Fibroblast of lung (primary cell): Measurements from ENCODE around the gene RIPOR1. TPM values are rescaled to one million over a fixed set of nuclear protein-coding genes. Genes with fewer than 3 reads are reported as not detected.

Experiments
- DNase-seq, 2 donors: peaks; one replicate each; pipeline versions ENCODE4 v3.0.0 to v3.0.0-alpha.2; 2010; ENCODE audit warnings: low read depth in 2 of 2
- H2AFZ ChIP-seq: 2 replicates; pipeline ENCODE4 v1.5.1; 2012; ENCODE audit warnings: low read length, control low read depth, inconsistent platforms
- H3K27ac ChIP-seq: 2 replicates; pipeline ENCODE4 v1.5.1; 2011; ENCODE audit warnings: low read length, control low read depth; ENCODE audit not compliant: insufficient read depth
- H3K27me3 ChIP-seq: 2 replicates; pipeline ENCODE4 v1.5.1; 2011; ENCODE audit warnings: mild to moderate bottlenecking, low read length; ENCODE audit not compliant: control insufficient read depth, insufficient read depth
- H3K36me3 ChIP-seq: 2 replicates; pipeline ENCODE4 v1.5.1; 2011; ENCODE audit warnings: low read length; ENCODE audit not compliant: control insufficient read depth, insufficient read depth
- H3K4me1 ChIP-seq: 2 replicates; pipeline ENCODE4 v1.5.1; 2011; ENCODE audit warnings: low read length; ENCODE audit not compliant: control insufficient read depth, insufficient read depth; ENCODE audit errors: extremely low read depth
- H3K4me2 ChIP-seq: 2 replicates; pipeline ENCODE4 v1.5.1; 2011; ENCODE audit warnings: low read length, control low read depth; ENCODE audit not compliant: insufficient read depth; ENCODE audit errors: extremely low read depth
- H3K4me3 ChIP-seq, 4 experiments: fragments of 200-600 bp in 1 of 4; sonication (generic) in 1 of 4; replicated peaks in 1 of 4; 2 replicates each; pipeline ENCODE4 v1.5.1; 2011 to 2016; ENCODE audit warnings: low read length in 4 of 4, low read depth in 3 of 4, mild to moderate bottlenecking in 3 of 4, control low read depth in 2 of 4, inconsistent platforms in 1 of 4, mixed read lengths in 1 of 4; ENCODE audit not compliant: insufficient read depth in 1 of 4; ENCODE audit errors: control extremely low read depth in 1 of 4
- H3K79me2 ChIP-seq: 2 replicates; pipeline ENCODE4 v1.5.1; 2012; ENCODE audit warnings: mild to moderate bottlenecking, low read length, inconsistent platforms; ENCODE audit not compliant: control insufficient read depth, insufficient read depth
- H3K9ac ChIP-seq: 2 replicates; pipeline ENCODE4 v1.5.1; 2011; ENCODE audit warnings: mild to moderate bottlenecking, low read length, control low read depth; ENCODE audit not compliant: insufficient read depth
- H3K9me3 ChIP-seq: 2 replicates; pipeline ENCODE4 v1.5.1; 2012; ENCODE audit warnings: low read depth, low read length; ENCODE audit not compliant: control insufficient read depth, insufficient read depth
- H4K20me1 ChIP-seq: 2 replicates; pipeline ENCODE4 v1.5.1; 2011; ENCODE audit warnings: low read length; ENCODE audit not compliant: control insufficient read depth, insufficient read depth; ENCODE audit errors: extremely low read depth
- CTCF ChIP-seq, 2 donors: IDR thresholded peaks in 1 of 2; conservative IDR thresholded peaks in 1 of 2; 1 replicate in 1 of 2; 2 replicates in 1 of 2; pipeline ENCODE4 v1.5.1; 2011 to 2012; ENCODE audit warnings: low read length in 2 of 2, control low read depth in 1 of 2, inconsistent platforms in 1 of 2, low read depth in 1 of 2, mild to moderate bottlenecking in 1 of 2
- EZH2 ChIP-seq: IDR thresholded peaks from 2 replicates; pipeline ENCODE4 v1.5.1; 2012; ENCODE audit warnings: low read length, control low read depth, mild to moderate bottlenecking; ENCODE audit errors: missing control alignments
- polyA plus RNA-seq, 2 donors: library from polyadenylated mRNA; depleted of rRNA in 1 of 2; stranded (reverse) in 1 of 2; unstranded in 1 of 2; fragments of >200 nt; gene quantifications; 2 replicates each; pipeline ENCODE4 v1.2.1, GENCODE V29; 2011 to 2012; ENCODE audit warnings: missing spikeins in 1 of 2
- total RNA-seq: library from RNA; depleted of rRNA; stranded (reverse); fragments of >200 nt; gene quantifications from 2 replicates; pipeline ENCODE4 v1.2.1, GENCODE V29; 2014

The RIPOR1 gene
- total and polyA plus RNA-seq, 2 donors (not counting 1 experiment from before 2014, with no cell fraction given) = 13.7 to 26.6 TPM

- DNase-seq = peak; percentile 70 to 76
Measured at GRCh38 chr16:67542464-67542863, 13.8 kb downstream of the RIPOR1 start.

GRCh38 chr16:67543036-67543435 is 14.4 kb downstream of the RIPOR1 start:
- H3K27me3 ChIP-seq = no peaks in the 10 kb centered on the region
- no peaks in the 10 kb centered on the region for H4K20me1 ChIP-seq
- peaks cover 45% of the 10 kb centered on the region for H3K36me3 ChIP-seq

More at GRCh38 chr16:67542464-67542863, 13.8 kb downstream of the RIPOR1 start:
- no peak overlapping the region for H3K9ac ChIP-seq
- no peak overlapping the region for H2AFZ ChIP-seq
- H3K4me2 ChIP-seq = no peak overlapping the region
- H3K36me3 ChIP-seq = peaks cover 41% of the 10 kb centered on the region
- H3K9me3 ChIP-seq = no peaks in the 10 kb centered on the region
- H3K79me2 ChIP-seq = peaks cover 1% of the 10 kb centered on the region
- no peaks in the 10 kb centered on the region for H3K27me3 ChIP-seq
- no peak overlapping the region for H3K4me3 ChIP-seq
- H3K4me1 ChIP-seq = peaks cover 13% of the 10 kb centered on the region
- H4K20me1 ChIP-seq = no peaks in the 10 kb centered on the region
- no peak overlapping the region for H3K27ac ChIP-seq
- TF ChIP-seq CTCF (conservative IDR thresholded peaks at IDR 0.05 in 1 of 2, IDR thresholded peaks at IDR 0.05 in 1 of 2; ENCODE audit: low read depth in 1 of 2, low read length in 2 of 2) = no peak
- no peak for TF ChIP-seq EZH2

GRCh38 chr16:67543582-67543981 is 15.0 kb downstream of the RIPOR1 start:
- Histone ChIP-seq H3K27ac (no peak overlapping the region), H3K27me3 (no peaks in the 10 kb centered on the region), H3K4me3 (no peak overlapping the region), H3K4me1 (peaks cover 11% of the 10 kb centered on the region), H3K9ac (no peak overlapping the region), H3K36me3 (peaks cover 49% of the 10 kb centered on the region), H3K79me2 (no peaks in the 10 kb centered on the region), H3K4me2 (no peak overlapping the region), H4K20me1 (no peaks in the 10 kb centered on the region), H3K9me3 (no peaks in the 10 kb centered on the region), H2AFZ (no peak overlapping the region)
- TF ChIP-seq CTCF (conservative IDR thresholded peaks at IDR 0.05 in 1 of 2, IDR thresholded peaks at IDR 0.05 in 1 of 2; ENCODE audit: low read depth in 1 of 2, low read length in 2 of 2) = no peak
- TF ChIP-seq EZH2 = no peak
- DNase-seq = no peak

More at GRCh38 chr16:67543036-67543435, 14.4 kb downstream of the RIPOR1 start:
- H2AFZ ChIP-seq = no peak overlapping the region
- TF ChIP-seq CTCF (conservative IDR thresholded peaks at IDR 0.05 in 1 of 2, IDR thresholded peaks at IDR 0.05 in 1 of 2; ENCODE audit: low read depth in 1 of 2, low read length in 2 of 2) (no peak), EZH2 (no peak)
- H3K4me3 ChIP-seq = no peak overlapping the region
- H3K4me2 ChIP-seq = no peak overlapping the region
- no peaks in the 10 kb centered on the region for H3K9me3 ChIP-seq
- no peak overlapping the region for H3K27ac ChIP-seq
- H3K79me2 ChIP-seq = no peaks in the 10 kb centered on the region
- H3K4me1 ChIP-seq = peaks cover 14% of the 10 kb centered on the region
- no peak overlapping the region for H3K9ac ChIP-seq
- no peak for DNase-seq
